Brain microvascular endothelial cell (primary cell): ENCODE measurements around the gene THEMIS.
"Not testable (repeated sequence)": the region's sequence is repeated elsewhere in the genome, so short reads cannot be mapped to it uniquely, and the experiment has no call there.

Experiments used
- DNase-seq: peaks from one replicate; pipeline ENCODE4 v3.0.0-alpha.2; 2020
- H3K27ac ChIP-seq: fragments of 250-450 bp; sonication (Bioruptor Pico); 2 replicates; pipeline ENCODE4 v1.5.1; 2020; ENCODE audit warnings: mild to moderate bottlenecking, moderate library complexity
- H3K27me3 ChIP-seq: fragments of 250-450 bp; sonication (Bioruptor Pico); replicated peaks from 2 replicates; pipeline ENCODE4 v1.5.1; 2020; ENCODE audit warnings: mild to moderate bottlenecking
- H3K36me3 ChIP-seq: fragments of 250-450 bp; sonication (Bioruptor Pico); replicated peaks from 2 replicates; pipeline ENCODE4 v1.5.1; 2020; ENCODE audit warnings: mild to moderate bottlenecking
- H3K4me3 ChIP-seq: 2 replicates; pipeline ENCODE4 v1.5.1; 2011; ENCODE audit warnings: low read depth, mild to moderate bottlenecking, control low read depth, low read length, moderate library complexity
- CTCF ChIP-seq: IDR thresholded peaks from 2 replicates; pipeline ENCODE4 v1.5.1; 2011; ENCODE audit warnings: low read depth, mild to moderate bottlenecking, moderate library complexity, low read length, control low read depth, inconsistent platforms; ENCODE audit errors: missing control alignments
- in situ Hi-C: cut with HindIII; loops from 2 replicates; pipeline ENCODE4 v1.10.0; 2017; ENCODE audit warnings: low sequenced_read_pairs, low pct_ligation_motif_present

The THEMIS gene

GRCh38 chr6:127933137-127933536 lies 32.3 kb upstream of the THEMIS start:
- no peaks in the 10 kb centered on the region for H3K36me3 ChIP-seq
- no peak overlapping the region for H3K27ac ChIP-seq
- in situ Hi-C loops: no loop called here
- no peak for TF ChIP-seq CTCF
- no peaks in the 10 kb centered on the region for H3K27me3 ChIP-seq
- no peak for DNase-seq
- no peak overlapping the region for H3K4me3 ChIP-seq

GRCh38 chr6:127932708-127933107 lies 31.9 kb upstream of the THEMIS start:
- DNase-seq: no peak
- no peaks in the 10 kb centered on the region for H3K27me3 ChIP-seq
- in situ Hi-C loops: no loop called here
- H3K27ac ChIP-seq: no peak overlapping the region
- TF ChIP-seq CTCF: no peak
- no peaks in the 10 kb centered on the region for H3K36me3 ChIP-seq
- no peak overlapping the region for H3K4me3 ChIP-seq

GRCh38 chr6:127926441-127926840 lies 25.6 kb upstream of the THEMIS start:
- H3K27me3 ChIP-seq, H3K36me3 ChIP-seq, H3K4me3 ChIP-seq, DNase-seq, in situ Hi-C loops, H3K27ac ChIP-seq: not testable (repeated sequence)

GRCh38 chr6:127924440-127924839 lies 23.6 kb upstream of the THEMIS start:
- TF ChIP-seq CTCF: no peak

GRCh38 chr6:127924031-127924430 lies 23.2 kb upstream of the THEMIS start:
- H3K27ac ChIP-seq: no peak overlapping the region

More at GRCh38 chr6:127924440-127924839, 23.6 kb upstream of the THEMIS start:
- no peak overlapping the region for H3K4me3 ChIP-seq
- H3K36me3 ChIP-seq: no peaks in the 10 kb centered on the region
- no peak overlapping the region for H3K27ac ChIP-seq
- no peaks in the 10 kb centered on the region for H3K27me3 ChIP-seq
- in situ Hi-C loops: no loop called here
- peak; percentile 49 for DNase-seq

GRCh38 chr6:127923135-127923534 lies 22.3 kb upstream of the THEMIS start:
- in situ Hi-C loops: no loop called here
- no peak for TF ChIP-seq CTCF
- DNase-seq: no peak
- no peaks in the 10 kb centered on the region for H3K27me3 ChIP-seq
- H3K27ac ChIP-seq: no peak overlapping the region
- no peak overlapping the region for H3K4me3 ChIP-seq
- no peaks in the 10 kb centered on the region for H3K36me3 ChIP-seq

More at GRCh38 chr6:127924031-127924430, 23.2 kb upstream of the THEMIS start:
- in situ Hi-C loops: no loop called here
- no peaks in the 10 kb centered on the region for H3K36me3 ChIP-seq
- no peak for DNase-seq
- H3K27me3 ChIP-seq: no peaks in the 10 kb centered on the region
- no peak overlapping the region for H3K4me3 ChIP-seq
- TF ChIP-seq CTCF: no peak

GRCh38 chr6:127921982-127922381 lies 21.1 kb upstream of the THEMIS start:
- no peak overlapping the region for H3K27ac ChIP-seq
- H3K36me3 ChIP-seq: no peaks in the 10 kb centered on the region
- in situ Hi-C loops: no loop called here
- no peaks in the 10 kb centered on the region for H3K27me3 ChIP-seq
- no peak for DNase-seq
- no peak overlapping the region for H3K4me3 ChIP-seq
- TF ChIP-seq CTCF: no peak
